Ecto neural progenitor cell (in vitro differentiated cells): ENCODE results near the gene BCL2L2.
"Not testable (repeated sequence)": the region's sequence is repeated elsewhere in the genome, so short reads cannot be mapped to it uniquely, and the experiment has no call there.

Experiments used
- DNase-seq: peaks from one replicate; pipeline ENCODE4 v3.0.0-alpha.2; 2018; ENCODE audit warnings: low spot score

The BCL2L2 gene

DNA sequence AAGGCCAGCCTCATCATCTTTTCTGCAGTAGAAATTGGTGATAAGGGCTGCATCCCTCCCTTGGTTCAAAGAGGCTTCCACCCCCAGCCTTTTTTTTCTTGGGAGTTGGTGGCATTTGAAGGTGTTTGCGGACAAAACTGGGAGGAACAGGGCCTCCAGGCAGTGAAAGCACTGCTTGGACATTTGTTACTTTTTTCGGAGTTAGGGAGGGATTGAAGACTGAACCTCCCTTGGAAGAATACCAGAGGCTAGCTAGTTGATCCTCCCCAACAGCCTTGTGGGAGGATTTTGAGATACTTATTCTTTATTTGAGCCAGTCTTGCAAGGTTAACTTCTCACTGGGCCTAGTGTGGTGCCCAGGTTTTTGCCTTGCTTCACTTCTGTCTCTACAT lies 17.8 kb downstream of the BCL2L2 start:
- DNase-seq, result no peak

DNA sequence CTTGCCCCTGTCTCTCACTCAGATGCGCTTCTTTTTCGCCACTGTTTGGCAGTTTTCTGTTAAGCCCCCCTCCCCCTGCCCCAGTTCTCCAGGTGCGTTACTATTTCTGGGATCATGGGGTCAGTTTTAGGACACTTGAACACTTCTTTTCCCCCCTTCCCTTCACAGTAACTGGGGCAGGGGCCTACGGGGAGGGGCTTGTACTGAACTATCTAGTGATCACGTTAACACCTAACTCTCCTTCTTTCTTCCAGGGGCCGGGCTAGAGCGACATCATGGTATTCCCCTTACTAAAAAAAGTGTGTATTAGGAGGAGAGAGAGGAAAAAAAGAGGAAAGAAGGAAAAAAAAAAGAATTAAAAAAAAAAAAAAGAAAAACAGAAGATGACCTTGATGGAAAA lies 18.4 kb downstream of the BCL2L2 start:
- DNase-seq, result no peak

DNA sequence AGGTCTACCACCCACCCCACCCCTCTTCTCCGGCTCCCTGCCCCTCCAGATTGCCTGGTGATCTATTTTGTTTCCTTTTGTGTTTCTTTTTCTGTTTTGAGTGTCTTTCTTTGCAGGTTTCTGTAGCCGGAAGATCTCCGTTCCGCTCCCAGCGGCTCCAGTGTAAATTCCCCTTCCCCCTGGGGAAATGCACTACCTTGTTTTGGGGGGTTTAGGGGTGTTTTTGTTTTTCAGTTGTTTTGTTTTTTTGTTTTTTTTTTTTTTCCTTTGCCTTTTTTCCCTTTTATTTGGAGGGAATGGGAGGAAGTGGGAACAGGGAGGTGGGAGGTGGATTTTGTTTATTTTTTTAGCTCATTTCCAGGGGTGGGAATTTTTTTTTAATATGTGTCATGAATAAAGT lies 19.1 kb downstream of the BCL2L2 start:
- DNase-seq, result not testable (repeated sequence)

DNA sequence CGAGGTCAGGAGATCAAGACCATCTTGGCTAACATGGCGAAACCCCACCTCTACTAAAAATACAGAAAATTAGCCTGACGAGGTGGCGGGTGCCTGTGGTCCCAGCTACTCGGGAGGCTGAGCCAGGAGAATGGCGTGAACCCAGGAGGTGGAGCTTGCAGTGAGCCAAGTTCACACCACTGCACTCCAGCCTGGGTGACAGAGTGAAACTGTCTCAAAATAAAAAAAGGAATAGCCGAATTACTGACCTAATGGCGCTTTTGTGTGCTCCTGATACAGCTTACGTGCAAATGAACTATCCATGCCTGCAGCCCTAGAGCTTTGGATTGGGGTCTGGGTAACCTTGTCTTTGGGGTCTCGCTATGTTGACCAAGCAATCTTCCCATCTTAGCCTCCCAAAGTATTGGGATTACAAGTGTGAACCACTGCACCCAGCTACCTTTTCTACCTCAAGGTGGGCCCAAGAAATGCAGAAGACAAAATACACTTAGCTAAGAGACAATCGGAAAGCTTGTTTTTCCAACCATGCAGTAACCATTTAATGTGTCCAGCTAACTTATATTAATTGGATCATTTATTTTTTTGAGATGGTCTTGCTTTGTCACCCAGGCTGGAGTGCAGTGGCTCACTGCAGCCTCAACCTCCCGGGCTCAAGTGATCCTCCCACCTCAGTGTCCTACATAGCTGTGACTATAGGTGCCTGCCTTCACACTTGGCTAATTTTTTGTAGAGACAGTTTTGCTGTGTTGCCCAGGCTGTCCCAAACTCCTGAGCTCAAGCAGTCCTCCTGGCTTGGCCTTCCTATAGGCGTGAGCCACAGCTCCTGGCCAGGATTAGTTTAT lies 20.1 kb downstream of the BCL2L2 start:
- DNase-seq, result no peak

DNA sequence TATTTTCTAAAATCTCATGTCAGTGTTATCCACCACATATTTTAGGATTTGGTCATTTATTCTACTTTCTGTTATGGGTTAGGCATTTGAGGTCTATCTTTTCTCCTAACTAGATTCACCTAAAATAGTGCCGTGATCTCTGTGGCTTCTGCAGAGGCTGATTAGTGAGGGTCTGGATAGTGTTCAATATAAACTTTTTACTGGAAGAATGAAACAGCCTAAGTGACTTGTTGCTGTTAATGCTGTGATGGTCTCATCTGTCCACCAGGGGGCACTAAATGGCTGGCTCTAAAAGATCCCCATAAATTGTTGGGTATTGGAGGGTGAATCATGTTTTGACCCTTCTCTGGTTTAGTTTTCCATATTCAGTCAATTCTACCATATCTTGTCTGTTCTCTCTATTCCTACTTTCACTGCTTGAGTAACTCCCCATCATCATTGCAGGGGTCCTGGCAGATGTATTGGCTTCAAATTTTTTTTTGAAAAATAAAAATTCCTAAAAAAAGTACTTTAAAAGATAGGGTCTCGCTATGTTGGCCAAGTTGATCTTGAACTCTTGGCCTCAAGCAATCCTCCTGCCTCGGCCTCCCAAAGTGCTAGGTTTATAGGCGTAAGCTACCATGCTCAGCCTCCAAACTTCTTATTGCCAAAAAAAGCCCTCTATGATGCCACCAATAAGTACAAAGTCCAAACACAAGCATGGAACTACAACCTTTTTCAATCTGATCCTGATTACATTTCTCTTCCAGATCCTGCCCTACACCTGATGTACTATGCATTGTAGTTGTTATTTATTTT lies 21.5 kb downstream of the BCL2L2 start:
- peak; percentile 69 for DNase-seq

DNA sequence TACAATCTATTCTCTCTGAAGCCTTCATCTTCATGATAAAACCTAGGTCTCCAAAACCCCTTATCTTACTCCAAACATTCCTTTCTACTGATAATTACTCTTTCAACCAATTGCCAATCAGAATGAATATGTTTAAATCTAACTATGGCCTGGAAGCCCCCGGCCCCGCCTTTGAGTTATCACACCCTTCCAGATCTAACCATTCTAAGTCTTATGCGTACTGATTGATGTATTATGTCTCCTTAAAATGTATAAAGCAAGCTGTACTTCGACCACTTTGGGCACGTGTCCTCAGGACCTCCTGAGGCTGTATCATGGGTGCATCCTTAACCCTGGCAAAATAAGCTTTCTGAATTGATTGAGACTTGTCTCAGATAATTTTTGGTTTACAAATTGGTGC lies 29.0 kb downstream of the BCL2L2 start:
- DNase-seq, result no peak

DNA sequence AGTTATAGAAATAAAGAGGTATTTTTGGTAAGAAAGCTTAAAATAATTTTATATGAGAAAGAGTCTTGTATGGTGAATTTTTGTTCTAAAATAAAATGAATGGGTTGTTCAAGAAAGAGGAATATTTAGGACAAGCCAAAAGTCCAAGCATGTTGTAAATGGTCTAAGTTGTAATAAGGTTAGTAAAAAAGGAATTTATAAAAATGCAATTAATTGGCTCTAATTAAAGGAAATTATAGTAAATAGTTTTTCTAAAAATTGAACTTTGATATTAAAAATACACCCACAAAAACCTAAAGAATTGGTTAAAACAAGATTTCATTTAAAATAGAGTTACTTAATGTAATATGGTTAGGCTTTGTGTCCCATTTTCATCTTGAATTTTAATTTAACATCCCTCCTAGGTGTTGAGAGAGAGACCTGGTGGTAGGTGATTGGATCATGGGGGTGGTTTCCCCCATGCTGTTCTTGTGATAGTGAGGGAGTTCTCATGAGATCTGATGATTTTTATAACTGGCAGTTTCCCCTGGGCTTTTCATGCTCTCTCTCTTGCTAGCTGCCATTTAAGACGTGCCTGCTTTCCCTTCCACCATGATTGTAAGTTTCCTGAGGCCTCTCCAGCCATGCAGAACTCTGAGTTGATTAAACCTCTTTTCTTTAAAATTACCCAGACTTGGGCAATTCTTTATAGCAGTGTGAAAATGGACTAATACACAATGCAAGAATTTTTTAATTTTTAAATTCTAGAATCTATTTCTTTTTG lies 33.1 kb downstream of the BCL2L2 start:
- DNase-seq, result no peak

DNA sequence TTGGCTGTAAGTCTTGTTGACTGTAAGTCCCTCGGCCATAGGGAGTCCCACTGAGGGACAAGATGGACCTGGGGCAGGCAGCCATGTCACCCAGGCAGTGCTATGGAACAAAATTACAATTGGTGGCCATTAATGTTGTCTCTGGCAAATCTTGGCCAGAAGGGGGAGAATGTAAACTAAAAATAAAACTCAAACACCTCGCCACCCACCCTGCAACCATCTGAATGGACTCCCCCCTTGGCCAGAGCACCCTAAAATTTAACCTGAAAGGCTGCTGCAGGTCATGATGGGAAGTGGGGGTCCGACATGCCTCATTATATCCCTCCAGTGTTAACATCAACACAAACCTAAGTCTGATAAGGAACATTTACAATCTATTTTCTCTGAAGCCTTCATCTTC lies 37.8 kb downstream of the BCL2L2 start:
- peak; percentile 33 for DNase-seq

DNA sequence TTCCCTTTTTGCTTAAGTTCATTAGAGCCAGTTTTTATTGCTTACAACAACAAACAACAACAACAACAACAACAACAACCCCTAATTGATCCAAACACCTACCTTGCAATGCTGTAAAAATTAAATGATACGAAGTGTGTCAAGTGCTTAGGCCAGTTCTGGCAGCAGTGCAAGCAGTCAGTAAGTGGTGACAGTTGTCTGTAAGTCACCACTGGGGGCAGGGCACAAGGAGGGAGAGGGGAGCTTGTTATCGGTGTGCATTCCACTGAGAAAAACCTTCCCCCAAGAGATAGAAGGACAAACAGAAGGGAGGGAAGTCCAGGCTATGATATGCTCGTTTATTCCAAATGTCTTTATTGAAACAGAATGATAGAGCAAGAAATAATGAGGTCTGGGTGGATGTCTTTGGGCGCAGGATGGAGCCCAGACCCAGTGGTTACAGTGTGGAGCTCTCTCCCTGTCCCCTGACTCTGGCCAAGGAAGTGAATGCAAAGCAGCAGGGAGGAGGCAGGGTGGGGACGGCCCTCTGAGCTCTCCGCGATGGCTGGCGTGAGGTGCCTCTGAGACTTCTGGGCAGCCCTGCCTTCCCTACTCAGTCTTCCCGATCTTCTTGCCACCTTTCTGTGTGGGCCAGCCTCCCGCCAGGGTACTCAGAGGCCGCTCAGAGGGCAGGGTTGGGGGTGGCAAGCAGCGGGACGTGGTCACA lies 39.5 kb downstream of the BCL2L2 start:
- DNase-seq, result peak; percentile 42

DNA sequence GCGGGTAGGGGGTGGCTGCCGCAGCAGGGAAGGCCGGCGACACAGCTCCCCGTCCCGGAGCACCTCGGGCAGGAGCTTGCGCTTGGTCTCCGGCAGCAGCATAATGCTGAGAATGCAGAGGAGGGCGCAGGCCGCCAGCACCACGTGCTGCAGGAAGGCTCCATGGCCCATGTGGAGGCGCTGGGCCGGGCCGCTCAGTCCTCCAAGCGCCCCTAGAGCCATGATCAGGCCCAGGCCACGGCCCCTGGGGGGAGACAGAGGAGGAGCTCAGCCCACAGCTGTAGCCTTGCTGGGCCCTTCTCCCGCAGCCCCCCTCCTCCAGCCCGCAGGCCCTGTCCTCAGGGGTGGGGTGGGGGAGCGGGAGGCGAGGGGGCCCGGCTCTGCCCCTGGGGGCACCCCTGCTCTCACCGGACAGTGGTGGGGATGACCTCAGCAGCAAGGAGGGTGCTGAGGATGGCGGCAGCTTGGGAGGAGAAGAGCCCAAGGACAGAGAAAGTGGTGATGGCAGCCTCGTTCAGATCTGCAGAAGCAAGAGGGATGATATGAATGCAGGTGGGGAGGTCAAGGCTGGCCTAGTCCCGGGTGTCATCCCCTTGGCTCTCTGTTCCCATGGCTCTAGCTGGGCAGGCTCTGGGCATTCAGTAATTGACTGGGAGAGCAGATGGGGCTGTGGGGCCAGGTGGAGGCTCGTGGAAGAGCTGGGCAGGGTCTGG lies 40.2 kb downstream of the BCL2L2 start:
- DNase-seq, result peak; percentile 49

DNA sequence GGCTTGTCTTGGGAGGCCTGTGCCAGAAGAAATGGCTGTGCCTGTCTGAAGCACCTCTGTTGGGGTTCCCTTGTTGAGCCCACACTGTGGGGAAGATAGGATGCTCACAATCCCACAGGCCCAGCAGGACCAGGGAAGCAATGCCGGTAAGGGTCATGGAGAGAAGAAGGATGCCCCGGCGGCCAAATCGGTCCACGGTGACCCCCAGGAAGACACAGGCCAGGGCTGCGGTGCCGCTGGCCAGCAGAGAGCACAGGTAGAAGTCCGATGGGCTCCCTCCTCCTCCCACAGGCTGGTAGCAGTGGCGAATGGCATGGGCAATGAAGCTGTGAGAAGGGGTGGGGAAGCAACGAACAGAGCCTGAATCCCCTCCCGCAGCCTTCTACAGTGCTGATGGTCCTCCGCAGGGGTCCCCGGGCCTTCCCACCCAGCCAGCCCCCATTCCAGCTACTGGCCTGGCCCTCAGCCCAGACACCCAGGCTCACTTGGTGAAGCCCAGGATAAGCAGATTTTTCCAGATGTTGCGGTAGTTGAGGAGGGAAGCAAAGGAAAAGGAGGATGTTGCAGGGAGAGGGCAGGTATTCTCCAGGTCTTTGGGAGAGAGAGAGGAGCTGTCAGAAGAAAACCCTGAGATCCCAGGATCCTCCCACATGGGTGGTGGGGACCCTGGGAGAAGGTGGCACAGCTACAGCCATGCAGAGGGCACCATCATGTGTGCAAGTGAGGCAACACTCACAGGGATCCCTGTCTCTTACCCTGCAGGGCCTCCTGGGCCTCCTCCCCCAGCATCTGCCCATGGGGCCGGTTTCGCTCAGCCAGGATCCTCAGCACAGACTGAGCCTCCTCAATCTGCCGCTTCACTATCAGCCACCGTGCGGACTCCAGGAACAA lies 41.0 kb downstream of the BCL2L2 start:
- peak; percentile 35 for DNase-seq

DNA sequence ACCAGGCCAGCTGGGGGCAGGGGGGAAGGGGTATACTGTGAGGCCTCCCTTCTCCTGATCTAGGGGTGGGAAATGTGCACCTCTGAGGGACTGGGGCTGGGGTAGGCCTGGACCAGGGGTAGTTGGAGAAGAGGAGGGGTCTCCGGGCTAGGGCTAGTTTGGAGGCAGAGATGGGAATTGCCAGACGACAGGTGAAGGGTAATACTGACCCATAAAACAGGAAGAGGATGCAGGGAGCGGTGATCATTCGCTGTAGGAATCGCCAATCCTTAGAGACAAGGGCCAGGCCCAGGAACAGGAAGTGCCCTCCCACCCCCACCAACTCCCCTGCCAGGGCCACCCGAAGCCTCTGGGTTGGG lies 41.6 kb downstream of the BCL2L2 start:
- peak; percentile 29 for DNase-seq

DNA sequence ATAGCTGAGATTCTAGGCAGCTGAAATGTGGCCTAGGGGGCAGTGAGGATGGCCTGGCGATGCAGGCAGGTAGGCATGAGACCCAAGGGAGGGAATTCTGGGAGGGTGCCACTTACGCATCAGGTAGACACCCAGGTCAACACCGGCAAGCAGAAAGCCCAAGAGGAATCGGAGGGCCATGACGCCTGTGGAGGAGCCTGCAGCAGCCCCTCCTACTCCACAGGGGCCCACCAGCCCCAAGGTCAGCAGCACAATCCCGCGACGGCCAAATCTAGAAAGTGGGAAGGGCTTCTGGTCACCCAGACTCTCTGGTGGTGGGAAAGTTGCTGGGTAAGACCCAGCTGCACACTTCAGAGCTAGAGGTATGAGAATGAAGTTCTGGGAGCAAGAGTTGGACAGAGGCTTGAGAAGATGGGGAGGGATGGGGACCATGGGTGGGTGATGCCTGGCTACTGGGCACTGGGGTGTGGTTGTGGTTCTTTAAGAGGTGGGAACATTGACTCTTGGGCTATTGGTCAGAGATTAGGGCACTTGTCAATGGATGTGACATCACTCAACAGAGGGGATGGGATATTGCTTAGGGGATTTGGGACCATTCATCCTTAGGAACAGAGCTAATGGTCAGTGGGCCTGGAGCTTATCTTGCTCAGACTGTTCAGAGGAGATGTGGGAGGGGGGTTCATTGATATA lies 42.7 kb downstream of the BCL2L2 start:
- peak; percentile 29 for DNase-seq

DNA sequence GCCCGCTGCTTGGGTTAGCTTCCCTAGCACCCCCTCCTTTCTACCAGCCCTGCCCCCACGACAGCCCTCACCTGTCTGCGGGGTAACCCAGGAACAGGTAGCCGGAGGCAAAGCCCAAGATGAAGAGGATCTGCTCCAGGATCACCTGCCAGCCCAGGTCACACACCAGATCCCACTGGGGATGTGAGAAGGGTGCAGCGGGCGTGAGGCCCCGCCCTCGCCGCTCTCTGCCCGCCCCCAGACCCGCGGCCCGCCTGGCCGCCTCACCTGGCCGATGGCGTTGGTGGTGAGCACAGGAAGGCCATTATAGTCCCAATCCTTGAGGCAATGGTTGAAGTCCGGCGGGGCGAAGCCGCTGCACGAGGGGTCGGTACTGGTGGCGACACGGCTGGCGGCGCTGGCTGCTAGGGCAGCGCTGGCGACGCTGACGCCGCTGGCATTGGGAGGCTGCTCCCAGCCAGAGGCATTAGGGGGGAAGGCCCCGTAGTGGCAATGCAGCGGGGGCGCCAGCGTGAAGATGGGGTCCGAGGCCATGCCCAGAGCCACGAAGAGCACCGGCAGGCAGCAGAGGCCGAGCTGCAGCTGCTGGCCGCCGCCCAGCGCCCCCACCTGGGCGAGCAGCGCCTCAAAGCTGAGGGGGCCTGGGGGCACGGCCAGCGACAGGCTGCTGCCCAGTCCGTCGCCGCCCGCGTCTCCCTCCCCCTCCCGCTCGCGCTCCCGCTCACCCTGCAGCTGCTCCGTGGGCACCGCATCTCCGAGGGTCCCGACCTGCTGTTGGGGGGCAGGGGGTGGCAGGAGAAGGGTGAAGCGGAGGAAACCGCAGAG lies 45.3 kb downstream of the BCL2L2 start:
- DNase-seq, result peak; percentile 67

DNA sequence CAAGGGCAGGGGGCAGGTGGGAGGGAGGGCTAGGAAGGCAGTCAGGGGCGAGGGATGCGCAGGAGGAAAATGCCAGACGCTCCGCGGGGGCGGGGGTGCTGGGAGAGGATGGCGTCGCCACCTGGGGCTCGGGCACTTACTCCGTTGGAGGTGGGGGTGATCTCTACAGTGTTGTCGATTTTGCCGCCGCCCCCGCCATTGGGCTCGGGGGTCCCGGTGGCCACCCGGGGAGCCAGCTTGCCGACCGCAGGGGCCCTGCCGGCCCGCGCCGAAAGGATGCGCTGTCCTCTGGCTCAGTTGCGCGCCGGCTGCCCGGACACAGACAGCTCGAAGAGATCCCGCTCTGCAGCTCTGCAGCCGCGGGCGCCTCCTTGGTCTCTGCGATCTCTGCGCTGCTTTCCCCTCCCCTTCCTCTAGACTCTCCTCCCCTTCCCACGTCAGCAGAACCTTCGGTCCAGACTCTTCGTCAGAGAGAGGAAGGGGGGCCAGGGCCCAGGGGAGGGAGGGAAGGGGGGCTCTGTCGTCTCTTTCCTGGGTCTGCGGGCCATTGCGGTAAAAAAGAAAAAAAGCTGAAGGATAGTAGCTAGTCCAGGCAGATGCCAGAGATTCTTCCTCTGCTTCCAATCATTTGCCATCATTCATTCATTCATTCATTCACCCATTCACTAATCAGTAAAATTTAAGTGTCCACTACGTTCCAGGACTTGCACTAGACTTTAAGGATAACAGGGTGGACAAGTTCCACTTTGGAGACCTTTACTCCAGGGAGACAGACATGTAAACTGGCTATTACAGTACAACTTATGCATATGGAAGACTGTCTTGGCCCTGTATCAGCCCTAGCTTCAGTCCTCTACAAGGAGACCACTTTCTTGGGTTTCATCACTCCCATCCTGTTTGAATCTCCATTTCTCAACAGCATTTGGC lies 46.1 kb downstream of the BCL2L2 start, which contains the start of gene SLC22A17:
SLC22A17 (minus strand) TSS at position 382 of the 927 bp plus-strand sequence.
- DNase-seq, result peak; percentile 88

DNA sequence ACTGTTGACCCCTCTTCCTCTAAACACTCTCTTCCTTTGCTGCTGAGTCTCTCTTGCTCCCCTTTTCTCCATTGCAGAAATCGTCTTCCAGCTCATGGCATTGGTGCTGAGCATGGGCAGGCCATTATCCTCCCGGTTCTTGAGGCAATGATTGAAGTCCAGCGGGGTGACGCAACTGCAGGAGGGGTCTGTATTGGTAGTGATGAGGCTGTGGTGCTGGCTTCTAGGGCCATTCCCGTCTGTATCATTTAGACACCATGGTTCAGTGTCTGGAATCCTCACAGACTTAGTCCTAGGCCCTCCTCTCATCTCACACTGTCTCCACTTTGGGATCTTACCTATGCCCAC lies 46.8 kb downstream of the BCL2L2 start:
- peak; percentile 39 for DNase-seq

DNA sequence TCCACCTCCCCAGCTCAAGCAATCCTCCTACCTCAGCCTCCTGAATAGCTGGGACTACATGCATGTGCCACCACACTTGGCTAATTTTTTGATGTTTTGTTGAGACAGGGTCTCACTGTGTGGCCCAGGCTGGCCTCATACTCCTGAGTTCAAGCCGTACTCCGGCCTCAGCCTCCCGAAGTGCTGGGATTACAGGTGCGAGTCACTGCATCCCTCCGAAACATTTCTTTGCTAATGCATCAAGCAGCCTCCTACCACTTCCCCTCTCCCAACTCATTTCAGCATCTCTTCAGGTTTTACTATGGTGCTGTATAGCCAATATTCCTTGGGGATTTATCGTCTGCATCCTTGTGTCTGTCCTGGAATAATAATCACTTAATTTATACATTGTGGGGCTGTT lies 48.4 kb downstream of the BCL2L2 start:
- DNase-seq, result peak; percentile 23
